HFF-Myc (cell line): ENCODE measurements around the gene NEDD4L.

Source experiments
- DNase-seq: peaks from one replicate; pipeline ENCODE4 v3.0.0-alpha.2; 2011; ENCODE audit warnings: low read depth; ENCODE audit errors: extremely low read depth
- H3K4me3 ChIP-seq: replicated peaks from 2 replicates; pipeline ENCODE4 v1.5.1; 2011; ENCODE audit warnings: low read depth, mild to moderate bottlenecking, control low read depth, low read length
- CTCF ChIP-seq: IDR thresholded peaks from 2 replicates; pipeline ENCODE4 v1.5.1; 2012; ENCODE audit warnings: mild to moderate bottlenecking, low read depth, low read length, control low read depth; ENCODE audit errors: missing control alignments

The NEDD4L gene

GRCh38 chr18:58397385-58398132, 353.5 kb downstream of the NEDD4L start:
- H3K4me3 ChIP-seq: no peak overlapping the region
- no peak for TF ChIP-seq CTCF

GRCh38 chr18:58398648-58399398, 354.8 kb downstream of the NEDD4L start:
- no peak overlapping the region for H3K4me3 ChIP-seq
- no peak for DNase-seq
- no peak for TF ChIP-seq CTCF

More at GRCh38 chr18:58397385-58398132, 353.5 kb downstream of the NEDD4L start:
- no peak for DNase-seq

GRCh38 chr18:58400331-58400870, 356.4 kb downstream of the NEDD4L start:
- DNase-seq: peak; percentile 78
- H3K4me3 ChIP-seq: no peak overlapping the region
- no peak for TF ChIP-seq CTCF

GRCh38 chr18:58401191-58401590, 357.2 kb downstream of the NEDD4L start:
- H3K4me3 ChIP-seq: no peak overlapping the region
- DNase-seq: no peak
- no peak for TF ChIP-seq CTCF

GRCh38 chr18:58402247-58402646, 358.2 kb downstream of the NEDD4L start:
- no peak for TF ChIP-seq CTCF
- no peak for DNase-seq
- no peak overlapping the region for H3K4me3 ChIP-seq

GRCh38 chr18:58402951-58403702, 359.1 kb downstream of the NEDD4L start:
- TF ChIP-seq CTCF: no peak
- DNase-seq: no peak
- no peak overlapping the region for H3K4me3 ChIP-seq
